Testis (tissue), 2 donors: ENCODE results near the gene FOXN4.

Experiments used
- CTCF ChIP-seq, 3 experiments: fragments of 450-650 bp in 2 of 3; fragments of 200-600 bp in 1 of 3; sonication (generic) in 1 of 3; IDR thresholded peaks; one replicate each; pipeline ENCODE4 v1.5.1; 2016 to 2019; ENCODE audit warnings: antibody characterized with exemption in 3 of 3, mild to moderate bottlenecking in 2 of 3, moderate library complexity in 1 of 3
- POLR2A ChIP-seq: fragments of 450-650 bp; IDR thresholded peaks from one replicate; pipeline ENCODE4 v1.6.1; 2017; ENCODE audit warnings: antibody characterized with exemption, mild to moderate bottlenecking, moderate library complexity

GRCh38 chr12:109279525-109279924 lies 29.6 kb downstream of the FOXN4 start:
- TF ChIP-seq POLR2A (no peak), CTCF (IDR thresholded peaks at IDR 0.05) (no peak)
